ENCODE measurements around the gene HMGCS2.
"Not testable (repeated sequence)": the region's sequence is repeated elsewhere in the genome, so short reads cannot be mapped to it uniquely, and the experiment has no call there.

HMGCS2 gene

GRCh38 chr1:119725626-119726025 is 43.1 kb downstream of the HMGCS2 start:
- DNase-seq, result no peak

- no peak for DNase-seq
Observed at GRCh38 chr1:119724611-119725218, 44.0 kb downstream of the HMGCS2 start.

GRCh38 chr1:119721896-119722295 is 46.8 kb downstream of the HMGCS2 start:
- no peak for DNase-seq

- no peak for DNase-seq
Observed at GRCh38 chr1:119720866-119721440, 47.8 kb downstream of the HMGCS2 start.

- no peak for DNase-seq
Observed at GRCh38 chr1:119718972-119719371, 49.7 kb downstream of the HMGCS2 start.

GRCh38 chr1:119718409-119718808 is 50.3 kb downstream of the HMGCS2 start:
- DNase-seq, result no peak

GRCh38 chr1:119715542-119715941 is 53.2 kb downstream of the HMGCS2 start:
- DNase-seq, result no peak

GRCh38 chr1:119714583-119714982 is 54.1 kb downstream of the HMGCS2 start:
- DNase-seq, result no peak

- no peak for DNase-seq
Observed at GRCh38 chr1:119713749-119714456, 54.8 kb downstream of the HMGCS2 start.

GRCh38 chr1:119713039-119713748 is 55.5 kb downstream of the HMGCS2 start:
- no peak for DNase-seq

GRCh38 chr1:119712342-119713038 is 56.2 kb downstream of the HMGCS2 start:
- DNase-seq, result peak; percentile 79

GRCh38 chr1:119711804-119712341 is 56.8 kb downstream of the HMGCS2 start, which contains the start of gene PHGDH:
TSS of gene PHGDH (plus strand) at chr1:119711934. CDS start at chr1:119712023, 89 bp downstream.
- peak; percentile 77 for DNase-seq

- DNase-seq, result not testable (repeated sequence)
Observed at GRCh38 chr1:119711356-119711803, 57.3 kb downstream of the HMGCS2 start.

- not testable (repeated sequence) for DNase-seq
Observed at GRCh38 chr1:119706599-119706998, 62.1 kb downstream of the HMGCS2 start.

GRCh38 chr1:119703666-119704450 is 64.8 kb downstream of the HMGCS2 start:
- DNase-seq, result no peak

- no peak for DNase-seq
Observed at GRCh38 chr1:119702384-119702783, 66.3 kb downstream of the HMGCS2 start.

- no peak for DNase-seq
Observed at GRCh38 chr1:119701659-119702058, 67.0 kb downstream of the HMGCS2 start.

- DNase-seq, result no peak
Observed at GRCh38 chr1:119700326-119700725, 68.4 kb downstream of the HMGCS2 start.

All from stimulated activated CD8-positive, alpha-beta memory T cell treated with anti-CD3 and anti-CD28 coated beads, Interleukin-4, amount 100 ng/mL, for 48 hours (primary cell).